GM18909 (cell line): ENCODE measurements around the gene DYNC1LI1.
A peak's percentile ranks its signal among the peaks of the same experiment; 100 is the strongest.
"Not testable (repeated sequence)": the region's sequence is repeated elsewhere in the genome, so short reads cannot be mapped to it uniquely, and the experiment has no call there.

Source experiments
- ATAC-seq: cut with Tn5 transposase; IDR thresholded peaks from one replicate; pipeline ENCODE4 v1.9.1; 2021; ENCODE audit warnings: mild to moderate bottlenecking; ENCODE audit not compliant: unreplicated experiment, poor library complexity

The DYNC1LI1 gene

GRCh38 chr3:32586356-32586755, 15.7 kb upstream of the DYNC1LI1 start:
- ATAC-seq, result no peak

- ATAC-seq, result no peak
Measured at GRCh38 chr3:32584660-32585059, 14.0 kb upstream of the DYNC1LI1 start.

GRCh38 chr3:32583708-32584107, 13.1 kb upstream of the DYNC1LI1 start:
- ATAC-seq, result no peak

- ATAC-seq, result not testable (repeated sequence)
Measured at GRCh38 chr3:32578669-32579068, 8.0 kb upstream of the DYNC1LI1 start.

GRCh38 chr3:32577581-32578556, 7.2 kb upstream of the DYNC1LI1 start:
- peak; percentile 97 for ATAC-seq

- no peak for ATAC-seq
Measured at GRCh38 chr3:32577174-32577573, 6.5 kb upstream of the DYNC1LI1 start.

- no peak for ATAC-seq
Measured at GRCh38 chr3:32575451-32576113, 4.9 kb upstream of the DYNC1LI1 start.

- ATAC-seq, result peak; percentile 43
Measured at GRCh38 chr3:32571192-32571485, 481 bp upstream of the DYNC1LI1 start.

- ATAC-seq, result peak; percentile 49
Measured at GRCh38 chr3:32569540-32570420, 878 bp downstream of the DYNC1LI1 start.

- no peak for ATAC-seq
Measured at GRCh38 chr3:32568953-32569352, 1.7 kb downstream of the DYNC1LI1 start.

GRCh38 chr3:32564195-32564594, 6.5 kb downstream of the DYNC1LI1 start:
- ATAC-seq, result no peak

- no peak for ATAC-seq
Measured at GRCh38 chr3:32562640-32563039, 8.0 kb downstream of the DYNC1LI1 start.

- ATAC-seq, result no peak
Measured at GRCh38 chr3:32557640-32558352, 12.9 kb downstream of the DYNC1LI1 start.

- no peak for ATAC-seq
Measured at GRCh38 chr3:32556332-32556731, 14.3 kb downstream of the DYNC1LI1 start.

GRCh38 chr3:32553973-32554372, 16.7 kb downstream of the DYNC1LI1 start:
- no peak for ATAC-seq

- no peak for ATAC-seq
Measured at GRCh38 chr3:32553459-32553858, 17.2 kb downstream of the DYNC1LI1 start.

GRCh38 chr3:32552013-32552412, 18.6 kb downstream of the DYNC1LI1 start:
- no peak for ATAC-seq

- no peak for ATAC-seq
Measured at GRCh38 chr3:32551496-32551895, 19.2 kb downstream of the DYNC1LI1 start.

- no peak for ATAC-seq
Measured at GRCh38 chr3:32551087-32551486, 19.6 kb downstream of the DYNC1LI1 start.

- ATAC-seq, result no peak
Measured at GRCh38 chr3:32545305-32545704, 25.4 kb downstream of the DYNC1LI1 start.
